Measurements from ENCODE around the gene EXOC4.

The EXOC4 gene

GRCh38 chr7:133297093-133297492, 44.2 kb downstream of the EXOC4 start:
- H3K27ac ChIP-seq = no peak overlapping the region
- H3K4me3 ChIP-seq = no peak overlapping the region
- H3K27me3 ChIP-seq = no peaks in the 10 kb centered on the region
- intact Hi-C loops (cut with DNase I; ENCODE audit: low total_unique reads) = no loop called here
- no peak for DNase-seq
- no peaks in the 10 kb centered on the region for H3K9me3 ChIP-seq
- H3K4me1 ChIP-seq = peaks cover 0 to 12% (median 6%) of the 10 kb centered on the region in 4 donors
- TF ChIP-seq CTCF (IDR thresholded peaks at IDR 0.05) = no peak
- H3K36me3 ChIP-seq = no peaks in the 10 kb centered on the region

GRCh38 chr7:133298080-133298479, 45.2 kb downstream of the EXOC4 start:
- Histone ChIP-seq H3K4me3 (no peak overlapping the region), H3K36me3 (no peaks in the 10 kb centered on the region), H3K27ac (no peak overlapping the region), H3K9me3 (no peaks in the 10 kb centered on the region), H3K4me1 (peaks cover 0 to 12% (median 6%) of the 10 kb centered on the region in 4 donors), H3K27me3 (no peaks in the 10 kb centered on the region)
- no peak for TF ChIP-seq CTCF (IDR thresholded peaks at IDR 0.05)
- intact Hi-C loops (cut with DNase I; ENCODE audit: low total_unique reads) = no loop called here
- DNase-seq = no peak

GRCh38 chr7:133299676-133300075, 46.8 kb downstream of the EXOC4 start:
- DNase-seq = no peak
- TF ChIP-seq CTCF (IDR thresholded peaks at IDR 0.05) = no peak
- H3K4me1 ChIP-seq = peaks cover 0 to 12% (median 6%) of the 10 kb centered on the region in 4 donors
- no peak overlapping the region for H3K27ac ChIP-seq
- H3K4me3 ChIP-seq = no peak overlapping the region
- intact Hi-C loops (cut with DNase I; ENCODE audit: low total_unique reads) = no loop called here
- no peaks in the 10 kb centered on the region for H3K9me3 ChIP-seq
- H3K36me3 ChIP-seq = no peaks in the 10 kb centered on the region
- H3K27me3 ChIP-seq = no peaks in the 10 kb centered on the region

GRCh38 chr7:133300088-133300487, 47.2 kb downstream of the EXOC4 start:
- intact Hi-C loops (cut with DNase I; ENCODE audit: low total_unique reads) = no loop called here

GRCh38 chr7:133300811-133301210, 47.9 kb downstream of the EXOC4 start:
- H3K36me3 ChIP-seq = peaks cover 2 to 4% (median 3%) of the 10 kb centered on the region in 3 donors
- DNase-seq = no peak
- H3K4me3 ChIP-seq = no peak overlapping the region
- H3K4me1 ChIP-seq = peaks cover 0 to 12% (median 6%) of the 10 kb centered on the region in 4 donors
- no peak for TF ChIP-seq CTCF (IDR thresholded peaks at IDR 0.05)
- no peaks in the 10 kb centered on the region for H3K27me3 ChIP-seq
- no peak overlapping the region for H3K27ac ChIP-seq
- H3K9me3 ChIP-seq = no peaks in the 10 kb centered on the region
- intact Hi-C loops (cut with DNase I; ENCODE audit: low total_unique reads) = no loop called here

More at GRCh38 chr7:133300088-133300487, 47.2 kb downstream of the EXOC4 start:
- Histone ChIP-seq H3K9me3 (no peaks in the 10 kb centered on the region), H3K27ac (no peak overlapping the region), H3K36me3 (no peaks in the 10 kb centered on the region), H3K4me1 (peaks cover 0 to 12% (median 6%) of the 10 kb centered on the region in 4 donors), H3K4me3 (no peak overlapping the region), H3K27me3 (no peaks in the 10 kb centered on the region)
- DNase-seq = no peak
- TF ChIP-seq CTCF (IDR thresholded peaks at IDR 0.05) = no peak

GRCh38 chr7:133301444-133301843, 48.6 kb downstream of the EXOC4 start:
- intact Hi-C loops (cut with DNase I; ENCODE audit: low total_unique reads) = no loop called here

More at GRCh38 chr7:133301444-133301843, 48.6 kb downstream of the EXOC4 start:
- no peak overlapping the region for H3K27ac ChIP-seq
- TF ChIP-seq CTCF (IDR thresholded peaks at IDR 0.05) = no peak
- no peak for DNase-seq
- peaks cover 8 to 10% (median 10%) of the 10 kb centered on the region in 3 donors for H3K36me3 ChIP-seq
- no peaks in the 10 kb centered on the region for H3K9me3 ChIP-seq
- no peaks in the 10 kb centered on the region for H3K27me3 ChIP-seq
- no peak overlapping the region for H3K4me3 ChIP-seq
- H3K4me1 ChIP-seq = peaks cover 0 to 12% (median 6%) of the 10 kb centered on the region in 4 donors
